GM21423 (cell line): Measurements from ENCODE around the gene EPHA2.

Experiments
- ATAC-seq: cut with Tn5 transposase; IDR thresholded peaks from one replicate; pipeline ENCODE4 v1.9.1; 2021; ENCODE audit warnings: mild to moderate bottlenecking, moderate library complexity; ENCODE audit not compliant: unreplicated experiment

EPHA2 gene

DNA sequence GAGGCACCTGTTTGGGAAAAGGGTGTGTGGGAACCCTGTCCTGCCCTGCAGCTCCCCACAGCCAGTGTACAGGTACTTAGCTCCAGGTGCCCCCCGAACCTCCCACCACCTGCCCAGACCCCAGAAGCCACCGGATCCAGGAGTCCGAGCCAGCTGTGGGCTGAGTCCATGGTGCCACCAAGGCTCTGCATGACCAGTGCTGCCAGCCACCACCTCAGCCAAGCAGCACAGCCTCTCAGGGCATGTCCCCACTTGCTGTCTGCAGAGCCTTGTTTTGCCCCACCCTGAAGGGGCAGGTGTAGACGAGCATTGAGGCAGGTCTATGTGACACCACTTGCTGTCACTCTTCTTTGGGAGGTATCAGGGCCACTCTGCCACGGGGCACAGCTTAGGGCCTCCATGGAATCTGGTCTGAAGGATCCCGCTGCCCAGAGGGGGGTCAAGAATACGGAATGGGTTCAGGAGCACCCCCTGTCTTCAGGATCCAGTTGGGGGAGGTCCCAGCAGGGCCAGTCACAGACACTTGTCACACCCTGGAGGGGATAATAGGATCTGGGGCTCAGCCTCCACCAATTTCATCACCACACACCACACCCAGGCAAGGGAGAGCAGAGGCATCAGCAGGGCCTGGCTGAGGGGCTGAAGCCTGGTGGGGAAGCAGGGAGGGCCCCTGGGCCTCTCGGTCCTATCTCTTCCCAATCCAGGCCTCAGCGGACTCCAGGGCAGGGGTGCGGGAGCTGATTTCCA lies 28.9 kb upstream of the EPHA2 start:
- ATAC-seq: no peak

DNA sequence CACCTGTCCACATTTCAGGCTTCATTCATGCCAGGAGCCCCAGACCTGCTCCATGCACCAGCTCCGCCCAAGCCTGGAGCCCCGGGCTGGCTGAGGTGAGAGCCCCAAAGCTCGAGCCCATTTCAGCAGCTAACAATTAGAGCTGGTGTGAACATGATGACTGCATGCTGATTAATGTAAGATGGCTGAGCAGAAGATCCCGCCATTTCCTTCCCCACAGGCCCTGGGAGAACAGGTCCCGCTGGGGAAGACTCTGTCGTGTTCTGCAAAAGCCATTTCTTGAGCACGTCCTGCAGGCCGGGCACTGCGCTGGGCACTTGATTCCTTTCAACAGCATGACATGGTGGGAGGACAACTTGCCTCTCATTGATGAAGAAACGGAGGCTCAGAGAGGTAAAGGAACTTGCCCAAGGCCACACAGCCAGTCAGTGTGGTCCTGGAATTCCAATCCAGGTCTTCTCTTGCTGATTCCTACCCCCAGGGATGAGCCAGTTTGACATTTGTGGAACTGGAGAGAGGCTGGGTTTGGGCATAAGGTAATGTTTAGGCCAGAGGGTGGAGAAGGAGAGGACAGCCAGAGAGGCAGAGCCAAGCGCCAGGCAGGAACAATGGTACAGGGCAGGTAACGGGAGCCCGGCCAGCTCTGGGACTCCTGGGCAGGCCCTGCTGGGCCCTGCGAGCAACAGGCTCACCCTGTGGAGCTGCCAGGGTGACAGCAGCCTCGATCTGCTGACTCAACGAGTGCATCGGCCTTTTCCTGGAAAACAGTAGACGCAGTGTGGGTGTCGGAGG lies 28.1 kb upstream of the EPHA2 start:
- ATAC-seq: no peak

DNA sequence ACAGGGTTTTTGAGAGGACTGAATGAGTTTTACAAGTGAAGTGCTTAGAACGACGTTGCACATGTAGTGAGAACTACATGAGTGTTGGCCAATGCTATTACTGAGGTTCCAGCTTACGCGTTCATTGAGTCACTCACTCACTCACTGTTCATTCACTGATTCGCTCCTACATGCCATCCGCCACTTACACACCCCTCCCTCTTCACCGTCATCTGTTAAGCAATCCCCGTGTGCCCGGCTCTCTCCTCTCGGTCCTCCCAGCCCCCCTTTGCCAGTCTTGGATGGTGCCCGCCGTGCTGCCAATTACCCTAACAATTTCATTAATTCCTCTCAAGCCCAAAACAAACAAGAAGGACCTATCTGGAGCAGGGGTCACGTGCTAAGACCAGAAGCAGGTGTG lies 27.3 kb upstream of the EPHA2 start:
- ATAC-seq: no peak

DNA sequence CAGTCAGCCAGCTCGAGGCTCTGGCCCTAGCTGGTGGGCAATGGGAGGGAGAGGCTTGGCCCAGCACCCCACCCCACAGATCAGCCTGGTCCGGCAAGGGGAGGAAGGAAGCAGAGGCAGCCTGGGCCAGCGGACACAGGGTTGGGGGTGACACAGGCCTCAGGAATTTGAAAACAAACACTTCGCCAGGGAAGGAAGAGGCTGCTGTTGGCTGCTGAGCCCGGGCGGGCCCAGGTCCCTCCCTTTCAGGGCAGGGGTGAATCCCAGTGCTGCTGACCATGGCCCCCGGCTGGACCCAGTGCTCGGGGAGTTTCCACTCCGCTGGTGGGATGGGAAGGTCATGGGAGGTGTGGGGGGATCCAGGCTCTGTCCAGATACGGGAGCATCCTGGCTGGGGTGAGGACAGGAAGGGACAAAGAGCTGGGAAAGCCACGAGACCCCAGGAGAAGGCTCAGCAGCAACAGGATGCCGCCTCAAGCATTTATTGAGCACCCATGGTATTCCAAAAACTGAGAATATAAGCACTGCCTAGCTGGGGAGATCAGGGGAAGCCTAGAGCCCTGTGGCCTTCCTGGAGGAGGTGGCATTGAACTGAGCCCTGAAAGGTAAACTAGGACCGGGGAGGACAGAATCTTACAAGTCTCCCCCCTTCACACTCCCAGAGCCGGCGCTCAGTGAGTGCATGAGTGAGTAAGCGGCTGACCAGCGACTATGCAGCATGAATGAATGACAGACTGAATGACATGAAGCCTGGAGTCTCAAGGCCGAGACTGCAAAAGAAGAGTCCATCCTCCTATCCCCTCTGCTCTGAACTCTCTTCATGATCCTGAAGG lies 26.2 kb upstream of the EPHA2 start:
- no peak for ATAC-seq

DNA sequence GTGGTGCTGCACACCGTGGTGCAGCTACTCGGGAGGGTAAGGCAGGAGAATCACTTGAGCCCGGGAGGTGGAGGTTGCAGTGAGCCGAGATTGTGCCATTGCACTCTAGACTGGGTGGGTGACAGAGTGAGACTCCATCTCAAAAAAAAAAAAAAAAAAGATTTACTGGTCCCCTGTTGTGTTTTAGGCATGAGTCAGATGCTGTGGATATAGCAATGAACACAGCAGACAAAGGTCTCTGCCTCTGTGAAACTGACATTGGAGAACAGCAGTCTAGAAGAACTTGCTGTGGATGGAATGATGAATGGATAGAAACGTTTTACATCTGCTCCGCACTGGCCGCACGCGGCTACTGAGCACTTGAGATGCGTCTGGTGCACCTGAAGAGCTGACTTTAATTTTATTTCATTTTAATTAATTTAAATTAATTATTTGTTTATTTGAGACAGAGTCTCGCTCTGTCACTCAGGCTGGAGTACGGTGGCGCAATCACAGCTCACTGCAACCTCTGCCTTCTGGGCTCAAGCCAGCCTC lies 24.5 kb upstream of the EPHA2 start:
- no peak for ATAC-seq

DNA sequence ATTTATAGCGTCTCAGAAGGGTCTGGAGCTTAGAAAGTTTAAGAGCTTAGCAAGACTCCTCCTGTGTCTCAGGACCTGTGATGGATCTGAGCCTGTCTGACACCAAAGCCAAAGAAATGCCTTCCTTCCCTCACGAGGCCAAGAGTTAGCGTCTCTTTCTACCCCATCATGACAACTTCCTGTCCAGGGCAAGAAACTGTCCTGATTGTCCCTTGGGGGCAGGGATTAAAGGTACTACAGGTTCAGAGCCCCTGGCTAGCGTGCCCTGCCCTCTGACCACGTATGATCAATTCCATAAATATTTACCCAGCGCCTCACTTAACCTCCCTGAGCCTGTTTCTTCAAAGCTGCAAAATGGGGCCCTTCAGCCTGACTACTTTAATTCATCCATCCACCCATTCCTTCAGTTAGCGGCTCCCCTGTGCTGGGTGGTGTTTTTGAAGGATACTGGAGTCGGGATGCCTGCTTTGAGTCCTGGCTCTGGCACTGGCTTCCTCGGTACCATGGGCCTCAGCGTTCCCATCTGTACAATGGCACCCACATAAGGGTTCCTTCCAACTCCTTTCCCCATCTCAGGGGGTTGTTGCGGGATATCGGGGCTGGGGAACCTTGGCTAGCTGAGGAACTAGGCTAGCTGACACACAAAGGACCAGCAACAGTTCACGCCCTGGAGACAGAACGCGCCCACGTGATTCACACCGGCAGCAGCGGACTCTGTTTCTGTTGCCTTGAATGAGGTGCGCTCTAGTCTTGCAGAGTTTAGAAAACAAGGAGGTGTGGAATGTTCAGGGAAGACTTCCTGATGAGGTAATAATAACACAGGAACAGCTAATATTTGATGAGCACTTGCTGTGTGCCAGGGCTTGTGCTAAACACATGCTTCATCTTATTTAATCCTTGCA lies 23.0 kb upstream of the EPHA2 start:
- ATAC-seq: no peak

DNA sequence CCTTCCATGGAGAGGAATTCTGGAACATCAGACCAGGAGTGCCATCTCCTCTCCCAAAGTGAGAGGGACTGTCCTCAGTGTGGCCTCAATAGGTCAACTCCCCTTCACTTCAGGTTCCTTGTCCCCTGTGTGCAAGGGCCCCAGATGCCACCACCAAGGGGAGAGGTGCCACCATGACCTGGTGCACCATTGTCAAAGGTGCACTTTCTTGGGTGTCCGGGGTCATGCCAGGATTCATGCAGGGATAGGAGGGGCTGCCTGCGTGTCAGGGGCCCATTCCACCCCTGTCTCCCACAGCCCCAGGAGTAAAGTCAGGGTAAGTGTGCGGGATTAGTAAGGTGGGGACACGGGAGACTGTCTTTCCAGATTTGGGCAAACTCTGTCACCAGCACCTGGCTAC lies 21.4 kb upstream of the EPHA2 start:
- no peak for ATAC-seq

DNA sequence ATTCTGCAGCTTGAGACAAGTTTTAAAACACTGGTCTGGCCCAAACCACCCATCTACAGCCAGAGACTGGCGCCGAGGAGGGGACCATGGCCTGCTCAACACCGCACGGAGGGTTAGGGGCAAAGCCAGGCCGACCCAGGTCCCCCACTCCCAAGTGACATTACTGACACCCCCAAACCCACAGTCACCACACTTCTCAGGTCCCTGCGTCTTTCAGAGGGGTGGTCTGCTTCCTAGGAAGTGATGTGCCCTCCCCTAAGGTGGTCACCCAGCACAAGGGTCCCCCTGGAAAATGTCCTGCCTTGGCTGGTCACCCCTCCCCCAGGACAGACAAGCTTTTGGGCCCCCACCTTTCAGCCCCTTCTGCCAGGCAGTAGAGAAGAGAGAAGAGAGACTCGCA lies 20.8 kb upstream of the EPHA2 start:
- no peak for ATAC-seq

DNA sequence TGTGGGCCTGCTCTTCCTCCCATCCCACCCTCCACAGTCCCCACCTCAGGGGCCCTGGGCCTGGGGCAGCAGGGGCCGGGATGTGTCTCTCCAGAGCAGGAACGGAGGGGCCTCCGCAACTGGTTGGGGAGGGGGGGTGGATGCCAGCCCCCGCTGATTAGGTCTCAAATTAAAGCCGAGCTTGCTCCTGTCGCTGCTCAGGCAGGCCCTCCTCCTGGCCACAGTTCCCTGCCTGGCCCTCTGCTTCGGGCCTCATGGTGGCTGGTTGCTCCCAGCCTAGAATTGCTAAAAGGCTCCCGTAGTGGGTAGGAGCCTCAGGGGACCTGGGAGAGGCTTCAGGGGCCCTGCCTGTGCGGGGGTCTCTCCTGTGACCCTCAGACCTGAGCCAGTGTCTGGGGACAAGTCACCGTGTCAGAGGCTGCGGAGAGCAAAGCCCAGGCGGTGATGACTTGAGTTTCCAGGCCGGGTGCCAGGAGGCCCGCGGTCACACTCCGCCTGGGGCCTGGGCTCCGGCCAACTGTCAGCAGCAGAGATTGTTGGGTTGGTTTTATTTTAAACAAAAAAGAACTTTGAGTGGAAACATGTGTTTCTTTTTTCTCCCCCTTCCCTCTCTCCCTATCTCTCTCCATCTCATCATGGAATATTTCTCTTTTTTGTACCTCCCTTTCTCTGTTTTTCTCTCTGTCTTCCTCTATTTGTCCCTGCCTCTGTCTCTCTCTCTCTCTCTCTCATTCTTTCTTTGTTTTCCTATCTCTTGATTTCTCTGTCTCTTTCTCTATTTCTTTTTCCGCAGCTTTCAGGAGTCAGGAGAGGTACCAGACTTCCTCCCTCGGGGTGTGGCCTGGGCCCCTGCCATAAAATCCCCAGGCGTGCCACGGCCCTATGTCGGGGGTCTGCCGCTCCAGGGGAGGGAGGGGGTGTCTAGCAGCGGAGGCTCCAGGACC lies 20.0 kb upstream of the EPHA2 start:
- no peak for ATAC-seq

DNA sequence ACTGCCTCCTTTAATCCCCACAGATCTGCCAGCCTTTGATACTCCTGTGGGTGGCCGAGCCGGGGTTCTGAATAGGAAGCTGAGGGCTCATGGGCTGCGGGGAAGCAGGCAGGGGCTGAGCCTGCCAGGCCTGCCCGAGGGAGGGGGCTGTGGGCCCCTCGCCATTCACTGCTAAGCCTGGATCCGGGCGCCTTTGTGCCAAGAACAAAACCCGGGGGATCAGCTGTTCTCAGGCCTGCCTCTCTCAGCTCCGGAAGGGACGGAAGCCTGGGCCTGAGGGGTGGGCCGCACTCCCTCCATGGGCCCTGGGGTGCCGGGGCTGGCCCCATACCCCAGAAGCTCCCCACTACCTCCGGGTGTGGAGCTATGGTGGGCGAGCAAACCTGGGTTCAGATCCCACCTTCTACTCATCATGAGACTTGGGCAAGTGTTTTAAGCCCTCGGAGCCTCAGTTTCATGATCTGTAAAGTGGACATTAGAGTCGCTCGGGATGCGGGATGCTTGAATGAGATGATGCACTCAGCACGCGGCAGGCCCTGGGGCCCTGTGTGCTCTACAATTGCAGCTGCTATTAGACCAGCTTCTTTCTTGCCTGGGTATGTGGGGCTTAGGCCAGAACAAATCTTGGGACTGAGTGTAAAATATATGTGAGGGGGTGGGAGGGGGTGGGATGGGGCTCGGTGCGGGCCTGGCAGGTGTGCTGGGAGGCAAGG lies 19.2 kb upstream of the EPHA2 start:
- ATAC-seq: no peak

DNA sequence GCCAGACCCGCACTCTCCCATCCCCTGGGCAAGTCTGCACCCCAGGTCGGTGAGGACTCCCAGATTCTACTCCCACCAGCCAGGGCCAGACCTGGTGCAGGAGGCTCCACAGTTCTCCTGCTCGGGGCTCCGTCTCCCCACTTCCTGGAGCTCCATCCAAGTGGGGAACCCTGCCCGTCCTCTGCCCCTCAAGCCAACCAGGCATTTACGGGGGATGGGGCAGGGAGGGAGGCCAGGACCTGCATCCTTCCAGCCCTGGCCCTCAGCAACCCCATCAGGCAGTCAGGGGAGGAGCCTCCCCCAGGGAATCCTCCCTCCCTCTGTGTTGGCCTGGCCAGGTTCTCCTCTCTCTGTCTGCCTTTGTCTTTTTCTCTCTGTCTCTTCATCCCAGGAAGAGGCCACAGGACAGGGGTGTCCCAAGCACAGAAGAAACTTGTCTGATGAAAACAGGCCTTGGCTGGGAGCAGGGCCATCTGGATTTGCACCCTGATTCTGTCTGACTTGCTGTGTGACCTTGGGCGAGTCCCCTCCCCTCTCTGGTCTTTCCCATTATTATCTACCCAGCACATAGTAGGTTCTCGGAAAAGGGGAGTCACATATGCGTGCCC lies 18.5 kb upstream of the EPHA2 start:
- no peak for ATAC-seq

DNA sequence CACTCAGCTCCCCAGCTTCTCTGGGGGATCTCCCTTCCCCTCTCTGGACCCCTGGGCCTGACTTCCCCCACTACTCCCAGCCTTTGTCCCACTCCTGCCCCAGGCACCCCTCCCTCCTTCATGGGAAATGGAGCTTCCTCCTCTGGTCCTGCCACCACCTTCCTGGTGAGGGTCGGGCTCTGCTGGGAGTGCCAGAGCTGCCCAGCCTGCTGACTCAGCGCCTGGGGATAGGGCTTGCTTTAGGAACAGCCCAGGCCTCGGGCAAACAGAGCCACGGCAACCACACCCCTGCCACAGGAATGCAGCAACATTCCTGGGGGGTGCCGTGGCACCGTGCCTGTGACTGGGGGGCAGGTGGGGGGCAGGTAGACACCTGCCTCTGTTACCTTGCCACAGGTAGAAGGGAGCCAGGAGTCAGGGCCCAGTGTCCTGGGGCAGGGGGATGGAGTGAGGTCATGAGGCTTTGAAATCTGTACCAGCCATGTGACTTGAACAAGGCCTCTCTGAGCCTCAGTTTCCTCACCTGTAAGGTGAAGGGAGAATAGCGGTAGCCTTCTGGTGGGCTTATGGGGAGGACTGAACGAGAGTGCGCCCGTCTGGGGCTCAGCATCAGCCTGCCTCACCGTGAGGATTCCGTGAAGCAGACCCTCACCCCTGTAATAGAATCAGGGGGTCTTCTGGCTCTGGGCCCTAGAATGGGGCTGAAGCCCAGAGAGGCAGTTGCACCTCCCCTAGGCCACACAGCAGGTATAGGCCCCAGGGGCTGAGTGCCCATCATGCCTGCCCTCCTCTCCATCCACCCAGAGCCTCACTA lies 17.8 kb upstream of the EPHA2 start:
- no peak for ATAC-seq

DNA sequence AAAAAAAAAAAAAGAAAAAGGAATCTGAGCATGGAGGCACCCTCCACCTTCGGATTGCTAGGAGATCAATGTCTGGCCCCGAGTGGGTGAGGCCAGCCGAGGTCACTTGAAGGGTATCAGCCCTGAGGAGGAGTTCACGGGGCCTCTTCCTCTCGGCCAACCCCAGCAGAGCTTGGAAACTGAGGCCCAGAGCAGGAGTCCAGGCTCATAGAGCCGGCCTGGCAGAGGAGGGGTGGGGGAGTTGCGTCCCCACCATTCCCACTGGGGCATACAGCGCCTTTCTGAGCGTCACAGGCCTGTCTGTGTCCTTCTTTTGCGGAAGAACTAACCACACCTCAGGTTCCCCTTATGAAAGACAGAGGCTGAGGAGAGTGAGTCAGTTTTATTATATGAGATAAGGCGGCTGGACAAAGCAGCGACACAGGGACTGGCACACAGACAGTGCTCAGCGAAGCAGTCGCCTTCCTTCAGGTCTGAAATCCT lies 17.1 kb upstream of the EPHA2 start:
- no peak for ATAC-seq

DNA sequence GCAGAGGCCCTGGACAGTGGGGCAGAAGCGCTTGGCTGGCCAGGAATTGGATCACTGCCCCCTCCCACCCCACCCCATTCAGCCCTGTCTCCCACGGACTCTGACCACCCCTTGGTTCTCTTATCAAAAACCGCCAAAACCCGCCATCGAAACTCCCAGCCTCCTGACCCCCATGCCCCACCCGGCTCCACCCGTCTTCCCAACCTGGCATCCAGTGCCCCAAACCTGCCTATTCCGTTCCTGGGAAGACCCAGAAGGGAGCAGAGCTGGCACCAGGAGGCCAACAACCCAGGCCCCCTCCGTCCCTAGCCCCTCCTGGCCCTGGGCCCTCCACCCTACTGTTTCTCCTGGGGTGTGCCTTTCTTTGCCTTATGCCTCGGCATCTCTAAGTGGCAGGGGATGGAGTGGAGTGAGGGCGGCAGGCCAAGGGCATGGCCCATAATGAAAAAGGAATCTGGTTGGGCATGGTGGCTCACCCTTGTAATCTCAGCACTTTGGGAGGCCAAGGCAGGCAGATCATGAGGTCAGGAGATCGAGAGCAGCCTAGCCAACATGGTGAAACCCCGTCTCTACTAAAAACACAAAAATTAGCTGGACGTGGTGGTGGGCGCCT lies 16.5 kb upstream of the EPHA2 start:
- ATAC-seq: no peak

DNA sequence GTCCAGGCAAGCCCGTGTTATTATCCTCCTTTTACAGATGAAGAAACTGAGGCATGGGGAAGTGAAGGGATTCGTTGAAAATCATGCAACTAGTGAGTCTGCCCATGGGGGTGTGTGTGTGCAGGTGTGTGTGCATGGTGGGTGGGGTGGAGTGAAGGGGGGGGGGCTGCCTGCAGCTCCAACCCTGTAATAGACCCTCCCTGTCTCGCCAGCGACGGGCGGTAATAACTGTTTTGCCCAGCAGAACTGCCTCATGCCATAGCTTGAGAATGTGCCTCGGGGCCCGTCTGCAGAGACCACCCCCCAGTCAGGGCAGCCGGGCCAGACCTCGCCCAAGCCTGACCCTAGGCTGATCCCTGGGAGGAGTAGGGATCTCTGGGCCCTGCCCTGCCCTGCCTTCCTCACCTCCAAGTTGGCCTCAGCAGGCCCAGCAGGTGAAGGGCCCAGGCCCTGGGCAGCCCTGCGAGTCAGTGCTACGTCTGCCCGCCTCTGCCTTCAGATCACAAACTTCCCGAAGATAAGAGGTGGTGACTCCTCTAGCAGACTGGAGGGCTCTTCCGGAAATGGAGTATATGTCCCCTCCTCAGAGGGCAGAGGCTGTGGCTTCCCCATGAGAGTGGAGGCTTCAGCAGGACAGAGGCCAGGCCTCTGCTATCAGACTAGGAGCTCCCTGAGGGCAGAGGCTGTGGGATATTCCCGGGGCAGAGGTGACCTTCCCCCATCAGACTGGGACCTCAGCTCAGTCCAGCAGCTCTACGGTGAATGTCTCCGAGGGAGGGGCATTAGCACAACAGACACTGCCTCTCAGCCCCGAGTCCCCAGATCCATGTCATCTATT lies 15.7 kb upstream of the EPHA2 start:
- ATAC-seq: no peak

DNA sequence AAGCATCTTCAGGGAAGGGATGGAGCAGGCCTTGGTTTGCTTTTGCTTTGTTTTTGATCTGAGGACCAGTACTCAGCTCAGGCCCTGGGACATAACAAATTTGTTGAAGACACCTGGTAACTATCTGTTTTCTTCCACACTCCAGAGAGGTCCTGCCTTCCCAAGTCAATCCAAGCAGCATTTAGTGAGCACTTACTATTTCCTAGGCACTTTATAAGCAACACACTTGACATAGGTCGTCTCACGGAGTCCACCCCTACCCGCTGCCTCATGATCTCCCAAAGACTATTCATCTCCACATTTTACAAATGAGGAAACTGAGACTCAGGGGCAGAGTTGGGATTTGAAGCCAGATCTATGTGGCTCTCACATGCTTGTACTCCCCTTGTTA lies 14.4 kb upstream of the EPHA2 start:
- ATAC-seq: no peak
